ENCODE data around the gene PPY.
"Not testable (repeated sequence)": the region's sequence is repeated elsewhere in the genome, so short reads cannot be mapped to it uniquely, and the experiment has no call there.

PPY gene

DNA sequence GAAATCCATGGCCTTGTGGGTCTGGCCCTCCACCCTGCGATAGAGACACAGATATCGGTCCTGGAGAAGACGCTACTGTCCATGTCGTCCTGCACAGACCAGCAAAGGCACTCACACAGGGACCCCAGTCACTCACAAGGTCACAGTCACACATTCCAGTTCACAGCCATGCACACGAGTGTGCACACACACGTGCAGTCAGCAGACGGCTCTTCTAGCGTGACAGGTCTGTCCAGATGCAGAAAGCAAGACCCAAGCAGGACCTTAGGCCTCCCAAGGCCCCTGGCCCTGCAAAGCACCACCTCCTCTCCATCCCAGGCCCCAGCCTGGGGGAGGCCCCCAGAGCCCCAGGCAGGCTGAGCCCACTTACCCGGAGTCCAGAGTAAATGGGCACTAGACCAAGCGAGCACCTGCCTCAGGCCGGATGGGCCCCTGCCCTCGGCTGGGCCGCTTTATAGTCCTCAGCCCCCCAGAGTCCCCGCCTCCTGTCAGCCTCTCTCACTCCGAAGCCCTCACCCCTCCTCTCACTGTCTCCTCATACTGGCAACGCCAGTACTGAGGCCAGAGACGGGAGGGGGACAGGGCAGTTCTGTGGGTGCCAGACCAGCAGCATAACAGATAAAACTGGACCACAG, at the start of gene PPY:
TSS of gene PPY (minus strand) at position 426 of the 635 bp plus-strand sequence. CDS start 822 bp downstream, outside the sequence.
- DNase-seq (ENCODE audit: low spot score) = no peak

- no peak for DNase-seq (ENCODE audit: low spot score)
Observed at GRCh38 chr17:43988301-43988700, 46.0 kb upstream of the PPY start.

GRCh38 chr17:43987131-43988021, 45.1 kb upstream of the PPY start:
- no peak for DNase-seq (ENCODE audit: low spot score)

DNA sequence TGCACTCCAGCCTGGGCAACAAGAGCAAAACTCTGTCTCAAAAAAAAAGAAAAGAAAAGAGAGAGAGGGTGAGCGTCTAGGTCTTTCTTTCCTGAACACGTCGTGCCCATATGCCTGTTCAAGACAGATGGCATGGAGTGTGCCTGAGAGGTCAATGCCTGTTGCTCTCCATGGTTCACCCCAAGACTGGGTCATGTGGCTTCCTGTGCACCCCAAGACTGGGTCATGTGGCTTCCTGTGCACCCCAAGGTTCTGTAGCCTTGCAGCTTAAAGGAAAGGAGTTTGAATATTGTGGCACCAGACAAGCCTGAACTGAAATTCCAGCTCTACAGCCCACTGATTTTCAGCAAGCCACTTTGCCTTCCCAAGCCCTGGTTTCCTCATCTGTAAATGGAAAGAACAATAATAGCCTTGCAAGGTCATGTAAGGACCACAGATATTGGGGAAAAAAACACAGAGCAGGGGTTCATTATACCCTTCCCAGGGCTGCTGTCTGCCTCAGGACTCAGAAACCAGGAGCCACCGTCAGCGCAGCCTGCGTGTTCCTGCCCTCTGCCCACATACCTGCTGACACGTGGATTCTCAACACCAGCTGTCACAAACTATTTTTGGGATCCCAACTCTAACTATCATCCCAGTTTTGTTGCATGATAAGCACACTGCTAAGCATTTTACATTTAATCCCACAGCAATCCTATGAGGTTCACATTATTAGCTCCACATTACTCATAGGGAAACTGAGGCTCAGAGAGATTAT, 44.1 kb upstream of the PPY start:
- no peak for DNase-seq (ENCODE audit: low spot score)

DNA sequence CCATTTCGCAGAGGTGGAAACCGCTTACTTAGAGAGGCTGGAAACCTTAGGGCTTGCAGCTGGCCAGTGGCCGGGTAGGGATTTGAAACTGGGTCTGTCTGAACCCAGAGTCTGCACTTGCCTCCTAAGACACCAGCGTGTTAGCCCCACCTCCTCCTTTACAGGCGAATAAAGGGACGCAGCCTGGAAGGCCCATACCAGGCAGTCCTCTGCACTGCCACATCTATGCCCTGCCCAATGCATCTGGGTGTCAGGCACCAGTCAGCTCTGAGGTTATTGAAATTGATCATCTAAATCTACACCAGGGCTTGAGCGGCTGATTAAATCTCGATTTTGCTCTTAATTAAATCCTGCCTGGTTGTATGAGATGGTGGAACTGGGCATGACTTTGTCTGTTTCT, 42.2 kb upstream of the PPY start:
- DNase-seq (ENCODE audit: low spot score) = no peak

DNA sequence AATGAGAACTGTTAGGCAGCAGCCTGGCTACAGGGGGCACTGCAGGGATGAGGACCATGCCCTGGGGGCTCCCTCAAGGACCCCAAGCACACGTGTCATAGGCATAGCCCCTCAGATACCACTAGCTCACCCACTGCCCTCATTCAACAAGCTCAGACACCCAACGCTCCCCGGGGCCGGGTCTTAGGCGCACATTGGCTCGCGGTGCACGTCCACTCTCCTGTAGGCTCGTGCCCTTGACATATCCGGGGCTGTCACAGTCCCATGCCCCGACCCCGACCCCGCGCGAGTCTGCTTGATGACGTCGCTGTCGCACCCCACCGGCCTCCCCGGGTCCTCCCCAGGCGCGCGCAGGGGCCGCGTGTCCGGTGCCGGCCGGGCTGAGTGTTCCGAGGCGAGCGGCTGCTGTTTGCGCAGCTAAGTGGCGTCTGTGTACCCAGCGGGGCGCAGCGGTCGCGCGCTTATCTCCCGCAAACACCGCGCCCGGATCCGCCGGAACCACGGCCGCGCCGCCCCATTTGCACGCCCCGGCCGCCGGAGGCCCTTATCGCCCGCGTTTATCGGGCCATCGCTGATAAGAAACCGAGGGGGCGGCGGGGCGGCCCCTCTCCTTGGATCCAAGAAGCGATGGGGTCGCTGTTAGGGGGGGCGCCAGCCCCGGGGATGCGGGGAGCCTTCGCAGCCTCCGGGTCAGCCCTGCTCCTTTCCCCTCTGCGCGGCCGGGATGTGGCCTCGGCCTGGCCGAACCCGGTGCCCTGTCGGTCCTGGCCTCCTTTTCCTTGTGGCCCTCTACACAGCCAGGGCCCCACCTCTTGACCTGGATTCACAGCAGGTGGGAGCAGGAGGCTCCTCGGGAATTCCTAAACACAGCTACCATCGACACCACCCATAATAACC, 41.5 kb upstream of the PPY start:
- DNase-seq (ENCODE audit: low spot score) = peak; percentile 42

DNA sequence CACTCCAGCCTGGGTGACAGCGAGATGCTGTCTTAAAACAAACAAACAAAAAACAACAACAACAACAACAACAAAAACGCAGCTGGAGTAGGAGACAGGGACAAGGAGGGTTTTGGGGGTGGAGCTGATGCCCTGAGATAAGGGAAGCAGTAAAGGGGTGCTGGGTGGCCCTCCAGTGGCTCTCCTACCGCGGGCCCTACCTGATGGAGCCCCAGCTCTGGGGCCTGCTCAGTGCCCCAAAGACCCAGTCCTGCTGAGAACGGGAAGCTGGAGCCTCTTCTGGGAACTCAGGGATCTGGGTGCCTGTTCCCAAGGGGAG, 40.9 kb upstream of the PPY start:
- DNase-seq (ENCODE audit: low spot score) = no peak

DNA sequence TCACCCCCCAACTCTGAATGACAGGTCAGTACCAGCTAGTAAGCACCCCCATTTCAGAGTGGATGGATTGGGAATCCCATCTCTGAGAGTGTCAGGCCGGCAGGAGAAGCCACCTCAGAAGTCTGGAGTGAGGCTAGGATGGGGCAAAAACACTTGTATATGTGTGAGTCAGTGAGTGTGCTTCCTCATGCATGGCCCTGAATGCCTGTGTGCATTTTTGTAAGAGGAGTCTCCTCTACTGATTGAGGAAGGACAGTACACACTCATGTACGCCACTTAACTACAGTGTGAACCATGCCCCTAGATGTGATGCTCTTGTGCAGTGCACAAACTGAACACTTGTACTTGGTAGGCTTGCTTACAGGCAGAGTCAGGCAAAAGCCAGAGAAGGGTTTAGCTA, 39.9 kb upstream of the PPY start:
- no peak for DNase-seq (ENCODE audit: low spot score)

GRCh38 chr17:43979671-43980070, 37.4 kb upstream of the PPY start:
- DNase-seq (ENCODE audit: low spot score) = no peak

- no peak for DNase-seq (ENCODE audit: low spot score)
Observed at GRCh38 chr17:43979011-43979410, 36.7 kb upstream of the PPY start.

DNA sequence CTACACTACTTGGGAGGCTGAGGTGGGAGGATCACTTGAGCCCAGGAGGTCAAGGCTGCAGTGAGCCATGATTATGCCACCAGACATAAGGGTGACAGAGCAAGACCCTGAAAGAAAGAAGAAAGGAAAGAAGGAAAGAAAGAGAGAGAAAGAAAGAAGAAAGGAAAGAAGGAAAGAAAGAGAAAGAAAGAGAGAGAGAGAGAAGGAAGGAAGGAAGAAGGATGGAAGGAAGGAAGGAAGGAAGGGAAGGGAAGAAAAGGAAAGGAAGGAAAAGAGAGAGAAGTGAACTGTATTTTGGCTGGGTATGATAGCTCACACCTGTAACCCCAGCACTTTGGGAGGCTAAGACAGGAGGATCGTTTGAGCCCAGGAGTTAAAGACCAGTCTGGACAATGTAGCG, 35.8 kb upstream of the PPY start:
- DNase-seq (ENCODE audit: low spot score) = no peak

GRCh38 chr17:43976963-43977837, 34.9 kb upstream of the PPY start:
- no peak for DNase-seq (ENCODE audit: low spot score)

DNA sequence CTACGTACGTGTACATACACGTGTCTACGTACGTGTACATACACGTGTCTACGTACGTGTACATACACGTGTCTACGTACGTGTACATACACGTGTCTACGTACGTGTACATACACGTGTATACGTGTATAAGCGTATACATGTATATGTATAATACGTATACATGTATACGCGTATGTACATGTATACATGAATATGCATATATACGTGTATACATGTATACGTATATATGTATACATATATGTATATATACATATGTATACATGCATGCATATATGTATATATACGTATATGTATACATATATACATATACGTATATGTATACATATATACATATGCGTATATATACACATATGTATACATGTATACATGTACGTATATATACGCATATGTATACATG, 33.6 kb upstream of the PPY start:
- no peak for DNase-seq (ENCODE audit: low spot score)

DNA sequence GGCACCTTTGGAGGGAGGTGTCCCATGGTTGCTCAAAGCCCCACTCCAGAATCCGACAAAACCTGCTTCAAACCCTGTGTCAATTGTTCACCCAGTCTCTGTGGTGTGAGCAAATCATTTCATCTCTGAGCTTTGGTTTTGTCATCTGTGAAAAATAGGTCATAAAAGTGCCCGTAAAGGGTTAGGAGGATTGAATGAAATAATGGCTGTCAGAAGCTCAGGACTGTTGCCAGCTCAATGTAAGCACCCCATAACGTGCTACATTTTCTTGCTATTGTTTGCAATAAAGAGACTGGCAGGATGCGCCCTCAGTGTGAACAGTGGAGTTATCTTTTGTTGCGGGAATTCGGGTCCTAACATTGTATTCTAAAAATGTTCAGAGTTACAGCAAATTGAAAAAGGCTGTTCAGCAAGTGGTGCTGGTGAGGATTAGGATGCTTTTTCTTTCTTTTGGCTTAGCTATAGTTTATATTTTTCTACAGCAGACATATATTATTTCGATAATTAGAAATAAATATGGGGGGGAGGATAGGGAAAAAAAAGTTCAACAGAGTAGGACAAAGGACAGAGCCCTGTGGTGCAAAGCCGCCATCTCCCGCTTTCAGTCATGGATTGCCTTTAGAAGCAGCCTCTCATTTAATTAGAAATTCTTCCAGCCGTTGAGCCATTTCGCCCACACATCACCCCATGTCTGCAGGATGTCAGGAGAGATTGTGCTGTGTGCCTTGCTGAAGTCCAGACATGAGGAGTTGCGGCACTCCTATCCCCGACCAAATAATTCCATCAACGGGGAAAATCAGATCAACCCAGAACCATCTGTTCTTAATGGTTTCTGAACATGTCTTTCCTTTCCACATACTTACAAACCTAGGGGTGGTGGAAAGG, 32.3 kb upstream of the PPY start:
- no peak for DNase-seq (ENCODE audit: low spot score)

DNA sequence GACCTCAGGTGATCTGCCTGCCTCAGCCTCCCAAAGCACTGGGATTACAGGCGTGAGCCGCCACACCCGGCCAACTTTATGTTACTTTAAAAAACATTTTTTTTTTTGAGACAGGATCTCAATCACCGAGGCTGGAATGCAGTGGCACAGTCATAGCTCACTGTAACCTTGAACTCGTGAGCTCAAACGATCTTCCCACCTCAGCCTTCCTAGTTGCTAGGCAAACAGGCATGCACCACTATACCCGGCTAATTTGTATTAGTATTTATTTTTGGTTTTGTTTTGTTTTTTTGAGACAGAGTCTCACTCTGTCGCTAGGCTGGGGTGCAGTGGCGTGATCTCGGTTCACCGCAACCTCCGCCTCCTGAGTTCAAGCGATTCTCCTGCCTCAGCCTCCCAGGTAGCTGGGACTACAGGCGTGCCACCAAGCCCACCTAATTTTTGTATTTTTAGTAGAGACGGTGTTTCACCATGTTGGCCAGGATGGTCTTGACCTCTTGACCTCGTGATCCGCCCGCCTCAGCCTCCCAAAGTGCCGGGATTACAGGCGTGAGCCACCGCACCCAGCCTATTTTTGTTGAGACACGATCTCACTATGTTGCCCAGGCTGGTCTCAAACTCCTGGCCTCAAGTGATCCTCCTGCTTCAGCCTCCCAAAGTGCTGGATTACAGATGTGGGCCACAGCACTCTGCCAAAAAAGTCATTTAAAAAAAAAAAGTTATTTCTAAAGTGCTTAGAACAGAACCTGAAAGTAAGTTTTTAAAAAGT, 30.4 kb upstream of the PPY start:
- not testable (repeated sequence) for DNase-seq (ENCODE audit: low spot score)

- DNase-seq (ENCODE audit: low spot score) = not testable (repeated sequence)
Observed at GRCh38 chr17:43971436-43971835, 29.2 kb upstream of the PPY start.

DNA sequence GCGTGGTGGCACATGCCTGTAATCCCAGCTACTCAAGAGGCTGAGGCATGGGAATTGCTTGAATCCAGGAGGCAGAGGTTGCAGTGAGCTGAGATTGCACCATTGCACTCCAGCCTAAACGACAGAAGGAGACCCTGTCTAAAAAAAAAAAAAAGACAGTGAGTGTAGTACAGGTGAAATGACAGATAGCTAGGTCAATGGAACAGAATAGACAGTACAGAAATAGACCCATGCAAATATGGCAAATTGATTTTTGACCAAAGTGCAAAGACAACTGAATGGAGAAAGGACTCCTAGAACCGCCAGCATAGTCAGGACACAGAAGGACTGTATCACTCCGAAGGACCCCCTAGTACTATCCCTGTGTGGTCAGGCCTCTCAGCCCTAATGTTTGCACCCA, 28.1 kb upstream of the PPY start:
- no peak for DNase-seq (ENCODE audit: low spot score)

- DNase-seq (ENCODE audit: low spot score) = no peak
Observed at GRCh38 chr17:43967251-43967875, 25.1 kb upstream of the PPY start.

- DNase-seq (ENCODE audit: low spot score) = no peak
Observed at GRCh38 chr17:43966276-43966675, 24.0 kb upstream of the PPY start.
